GM12878 (cell line): ENCODE measurements around the gene MAP2K2.

Experiments
- BHLHE40 ChIP-seq, 2 experiments: fragments of 450-650 bp in 1 of 2; IDR thresholded peaks; 2 replicates each; pipeline ENCODE4 v1.6.1; 2011 to 2017; ENCODE audit warnings: low read depth in 2 of 2, borderline replicate concordance in 1 of 2, improper control_type of control experiment in 1 of 2, low read length in 1 of 2, mild to moderate bottlenecking in 1 of 2
- CTCF ChIP-seq, 3 experiments: IDR thresholded peaks in 2 of 3; conservative IDR thresholded peaks in 1 of 3; 2 replicates each; pipeline ENCODE4 v1.5.1; 2011; ENCODE audit warnings: low read depth in 3 of 3, low read length in 3 of 3, mild to moderate bottlenecking in 3 of 3, control low read depth in 2 of 3, moderate library complexity in 2 of 3, inconsistent platforms in 1 of 3, mixed read lengths in 1 of 3; ENCODE audit not compliant: control insufficient read depth in 2 of 3, insufficient read depth in 1 of 3; ENCODE audit errors: extremely low read depth in 1 of 3
- ELK1 ChIP-seq: IDR thresholded peaks from 2 replicates; pipeline ENCODE4 v1.6.1; 2012; ENCODE audit warnings: low read depth, low read length, improper control_type of control experiment
- EP300 ChIP-seq, 2 experiments: fragments of 150-350 bp in 1 of 2; IDR thresholded peaks; 2 replicates each; pipeline ENCODE4 v1.6.1; 2011 to 2012; ENCODE audit warnings: low read depth in 2 of 2, low read length in 2 of 2, borderline replicate concordance in 1 of 2, improper control_type of control experiment in 1 of 2, inconsistent platforms in 1 of 2; ENCODE audit not compliant: control insufficient read depth in 1 of 2
- POLR2A ChIP-seq: IDR thresholded peaks from 2 replicates; pipeline ENCODE4 v1.6.1; 2011; ENCODE audit warnings: low read depth, mild to moderate bottlenecking, low read length
- POLR2AphosphoS5 ChIP-seq: IDR thresholded peaks from 2 replicates; pipeline ENCODE4 v1.6.1; 2011; ENCODE audit warnings: mild to moderate bottlenecking, low read length, inconsistent platforms
- SMC3 ChIP-seq: IDR thresholded peaks from 2 replicates; pipeline ENCODE4 v1.6.1; 2011; ENCODE audit warnings: low read length, improper control_type of control experiment, borderline replicate concordance
- USF2 ChIP-seq: IDR thresholded peaks from 2 replicates; pipeline ENCODE4 v1.6.1; 2011; ENCODE audit warnings: low read depth, low read length, improper control_type of control experiment, borderline replicate concordance
- ZNF217 ChIP-seq: fragments of 450-650 bp; IDR thresholded peaks from 2 replicates; pipeline ENCODE4 v1.6.1; 2017; ENCODE audit warnings: antibody characterized with exemption, mild to moderate bottlenecking

- TF ChIP-seq ELK1 (no peak), POLR2AphosphoS5 (no peak; the same call in 1 of the 2 replicates), CTCF (IDR thresholded peaks at IDR 0.05 in 2 of 3, conservative IDR thresholded peaks at IDR 0.05 in 1 of 3; ENCODE audit: control insufficient read depth in 2 of 3, extremely low read depth in 1 of 3, insufficient read depth in 1 of 3, low read depth in 3 of 3, low read length in 3 of 3) (no peak), USF2 (no peak), EP300 (IDR thresholded peaks at IDR 0.05; ENCODE audit: borderline replicate concordance in 1 of 2, control insufficient read depth in 1 of 2, low read depth in 2 of 2, low read length in 2 of 2) (no peak), SMC3 (no peak), POLR2A (no peak), ZNF217 (no peak), BHLHE40 (IDR thresholded peaks at IDR 0.05; ENCODE audit: borderline replicate concordance in 1 of 2, low read depth in 2 of 2, low read length in 1 of 2) (no peak)
These were observed 77.6 kb downstream of the MAP2K2 start for GRCh38 chr19:4046362-4046691.
